ENCODE data around the gene PTHLH. TPM values are rescaled to one million over a fixed set of nuclear protein-coding genes. Genes with fewer than 3 reads are reported as not detected.

Gene PTHLH
- total RNA-seq, 1 experiment from 2014 or later: 2.2 TPM

DNA sequence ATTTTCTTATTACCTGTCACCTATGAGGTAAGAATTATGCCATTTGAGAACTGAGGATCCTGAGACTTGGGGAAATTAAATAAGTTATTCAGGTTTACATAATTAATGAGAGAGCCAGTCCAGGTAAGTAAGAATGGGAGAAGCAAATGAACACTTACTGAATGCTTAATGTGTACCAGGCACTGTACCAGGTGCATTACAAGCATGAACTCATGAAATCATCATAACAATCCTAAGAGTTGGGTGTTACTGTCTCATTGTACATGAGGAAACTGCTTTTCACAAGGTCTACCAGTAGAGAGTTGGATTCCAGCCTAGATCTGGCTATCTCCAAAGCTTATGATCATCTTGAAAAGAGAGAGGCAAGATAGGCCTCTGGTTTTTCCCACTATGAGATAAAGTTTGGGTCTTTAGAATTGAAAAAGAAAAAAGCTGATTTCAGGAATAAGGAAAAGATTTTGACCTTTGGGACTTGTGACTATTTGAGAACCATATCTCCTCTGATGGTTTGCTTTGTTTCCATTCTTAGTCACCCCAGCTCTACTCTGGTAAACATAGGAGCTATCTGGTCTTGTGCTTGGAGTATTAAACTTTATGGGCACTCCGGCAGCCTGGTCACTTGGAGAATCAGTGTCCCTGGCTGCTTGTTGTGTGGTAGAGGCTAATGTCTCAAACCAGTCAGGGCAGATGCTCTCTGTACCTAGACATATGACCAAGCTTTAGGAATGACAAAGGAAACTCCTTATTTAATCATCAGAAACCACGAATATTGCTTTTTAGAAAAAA, 48.0 kb downstream of the PTHLH start:
- CTCF ChIA-PET: interaction anchor here (0.6 kb wide), 1 partner anchor 15 kb away, joined by 4 read pairs; no protein-coding TSS in a partner anchor
- no peaks in the 10 kb centered on the region for H3K36me3 ChIP-seq (ENCODE audit: control insufficient read depth, insufficient read depth, low read length)
- in situ Hi-C loops (cut with HindIII; ENCODE audit: low pct_unique_long_range_greater_than_20kb, low sequenced_read_pairs): no loop called here
- no TSS peak for BruUV-seq (replicated peaks)
- ATAC-seq (no peak), DNase-seq (ENCODE audit: low read depth, low spot score) (no peak)
- POLR2A ChIA-PET: no interaction called here
- H3K27me3 ChIP-seq (ENCODE audit: control insufficient read depth, insufficient read depth, low read length): peaks cover 8% of the 10 kb centered on the region
- H3K27ac ChIP-seq (ENCODE audit: low read length): no peak overlapping the region
- no peaks in the 10 kb centered on the region for H3K4me1 ChIP-seq (ENCODE audit: control insufficient read depth, insufficient read depth, low read length)
- no peaks in the 10 kb centered on the region for H3K9me3 ChIP-seq (ENCODE audit: control insufficient read depth, insufficient read depth, low read depth, low read length)
- intact Hi-C loops (cut with micrococcal nuclease; ENCODE audit: unreplicated experiment): no loop called here
- TF ChIP-seq, protein P1, sequence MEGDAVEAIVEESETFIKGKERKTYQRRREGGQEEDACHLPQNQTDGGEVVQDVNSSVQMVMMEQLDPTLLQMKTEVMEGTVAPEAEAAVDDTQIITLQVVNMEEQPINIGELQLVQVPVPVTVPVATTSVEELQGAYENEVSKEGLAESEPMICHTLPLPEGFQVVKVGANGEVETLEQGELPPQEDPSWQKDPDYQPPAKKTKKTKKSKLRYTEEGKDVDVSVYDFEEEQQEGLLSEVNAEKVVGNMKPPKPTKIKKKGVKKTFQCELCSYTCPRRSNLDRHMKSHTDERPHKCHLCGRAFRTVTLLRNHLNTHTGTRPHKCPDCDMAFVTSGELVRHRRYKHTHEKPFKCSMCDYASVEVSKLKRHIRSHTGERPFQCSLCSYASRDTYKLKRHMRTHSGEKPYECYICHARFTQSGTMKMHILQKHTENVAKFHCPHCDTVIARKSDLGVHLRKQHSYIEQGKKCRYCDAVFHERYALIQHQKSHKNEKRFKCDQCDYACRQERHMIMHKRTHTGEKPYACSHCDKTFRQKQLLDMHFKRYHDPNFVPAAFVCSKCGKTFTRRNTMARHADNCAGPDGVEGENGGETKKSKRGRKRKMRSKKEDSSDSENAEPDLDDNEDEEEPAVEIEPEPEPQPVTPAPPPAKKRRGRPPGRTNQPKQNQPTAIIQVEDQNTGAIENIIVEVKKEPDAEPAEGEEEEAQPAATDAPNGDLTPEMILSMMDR (IDR thresholded peaks at IDR 0.05): no peak
- TF ChIP-seq SIN3A (IDR thresholded peaks at IDR 0.05; ENCODE audit: borderline replicate concordance, insufficient read depth, low read depth, low read length) (no peak), POLR2AphosphoS5 (IDR thresholded peaks at IDR 0.05; ENCODE audit: low read depth, low read length) (no peak), TCF7L2 (IDR thresholded peaks at IDR 0.05; ENCODE audit: low read depth, low read length) (no peak)
- TF ChIP-seq, protein P2, sequence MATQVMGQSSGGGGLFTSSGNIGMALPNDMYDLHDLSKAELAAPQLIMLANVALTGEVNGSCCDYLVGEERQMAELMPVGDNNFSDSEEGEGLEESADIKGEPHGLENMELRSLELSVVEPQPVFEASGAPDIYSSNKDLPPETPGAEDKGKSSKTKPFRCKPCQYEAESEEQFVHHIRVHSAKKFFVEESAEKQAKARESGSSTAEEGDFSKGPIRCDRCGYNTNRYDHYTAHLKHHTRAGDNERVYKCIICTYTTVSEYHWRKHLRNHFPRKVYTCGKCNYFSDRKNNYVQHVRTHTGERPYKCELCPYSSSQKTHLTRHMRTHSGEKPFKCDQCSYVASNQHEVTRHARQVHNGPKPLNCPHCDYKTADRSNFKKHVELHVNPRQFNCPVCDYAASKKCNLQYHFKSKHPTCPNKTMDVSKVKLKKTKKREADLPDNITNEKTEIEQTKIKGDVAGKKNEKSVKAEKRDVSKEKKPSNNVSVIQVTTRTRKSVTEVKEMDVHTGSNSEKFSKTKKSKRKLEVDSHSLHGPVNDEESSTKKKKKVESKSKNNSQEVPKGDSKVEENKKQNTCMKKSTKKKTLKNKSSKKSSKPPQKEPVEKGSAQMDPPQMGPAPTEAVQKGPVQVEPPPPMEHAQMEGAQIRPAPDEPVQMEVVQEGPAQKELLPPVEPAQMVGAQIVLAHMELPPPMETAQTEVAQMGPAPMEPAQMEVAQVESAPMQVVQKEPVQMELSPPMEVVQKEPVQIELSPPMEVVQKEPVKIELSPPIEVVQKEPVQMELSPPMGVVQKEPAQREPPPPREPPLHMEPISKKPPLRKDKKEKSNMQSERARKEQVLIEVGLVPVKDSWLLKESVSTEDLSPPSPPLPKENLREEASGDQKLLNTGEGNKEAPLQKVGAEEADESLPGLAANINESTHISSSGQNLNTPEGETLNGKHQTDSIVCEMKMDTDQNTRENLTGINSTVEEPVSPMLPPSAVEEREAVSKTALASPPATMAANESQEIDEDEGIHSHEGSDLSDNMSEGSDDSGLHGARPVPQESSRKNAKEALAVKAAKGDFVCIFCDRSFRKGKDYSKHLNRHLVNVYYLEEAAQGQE (IDR thresholded peaks at IDR 0.05; ENCODE audit: insufficient read depth in 1 of 2, low read depth in 2 of 2, low read length in 1 of 2): no peak
- H3K4me3 ChIP-seq (ENCODE audit: low read depth in 2 of 2, low read length in 2 of 2): no peak overlapping the region

DNA sequence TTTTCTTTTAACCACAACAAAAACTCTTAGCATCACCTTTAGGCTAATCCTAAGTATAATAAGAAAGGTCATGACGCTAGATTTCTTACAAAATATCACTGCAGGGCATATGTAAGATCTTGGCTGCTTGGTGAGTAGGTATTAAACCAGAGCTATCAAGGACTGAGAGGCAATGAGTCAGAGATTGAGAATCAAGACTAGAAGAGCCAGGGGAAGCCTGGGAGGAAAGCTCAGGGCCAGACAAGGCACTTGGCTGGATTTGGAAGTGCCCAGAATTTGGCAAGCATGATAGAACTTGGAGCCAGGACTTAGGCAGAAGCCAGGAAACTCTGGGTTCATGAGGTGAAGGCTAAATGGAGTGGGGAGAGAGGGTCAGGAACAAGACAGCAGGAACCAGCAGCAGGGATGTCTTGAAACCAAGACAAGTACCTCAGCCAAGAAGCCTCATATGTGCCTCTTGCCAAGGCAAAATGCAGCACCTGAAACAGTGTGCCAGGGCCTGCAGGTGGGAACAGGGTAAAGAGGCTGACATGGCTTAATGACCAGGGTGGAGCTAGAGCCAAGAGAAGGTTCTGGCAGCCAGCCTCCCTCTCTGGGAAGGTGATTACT, 49.9 kb downstream of the PTHLH start:
- intact Hi-C loops (cut with micrococcal nuclease; ENCODE audit: unreplicated experiment) (no loop called here), in situ Hi-C loops (cut with HindIII; ENCODE audit: low pct_unique_long_range_greater_than_20kb, low sequenced_read_pairs) (no loop called here)
- no peak for TF ChIP-seq POLR2AphosphoS5 (IDR thresholded peaks at IDR 0.05; ENCODE audit: low read depth, low read length)
- no peak for TF ChIP-seq SIN3A (IDR thresholded peaks at IDR 0.05; ENCODE audit: borderline replicate concordance, insufficient read depth, low read depth, low read length)
- TF ChIP-seq, protein P1 (IDR thresholded peaks at IDR 0.05): no peak
- TF ChIP-seq, protein P2 (IDR thresholded peaks at IDR 0.05; ENCODE audit: insufficient read depth in 1 of 2, low read depth in 2 of 2, low read length in 1 of 2): no peak
- no peak for TF ChIP-seq TCF7L2 (IDR thresholded peaks at IDR 0.05; ENCODE audit: low read depth, low read length)
- Histone ChIP-seq H3K36me3 (ENCODE audit: control insufficient read depth, insufficient read depth, low read length) (no peaks in the 10 kb centered on the region), H3K9me3 (ENCODE audit: control insufficient read depth, insufficient read depth, low read depth, low read length) (no peaks in the 10 kb centered on the region), H3K4me1 (ENCODE audit: control insufficient read depth, insufficient read depth, low read length) (no peaks in the 10 kb centered on the region), H3K4me3 (ENCODE audit: low read depth in 2 of 2, low read length in 2 of 2) (no peak overlapping the region), H3K27me3 (ENCODE audit: control insufficient read depth, insufficient read depth, low read length) (0 out of 2 replicates have a peak, but pooled peaks cover 3% of the 10 kb centered on the region), H3K27ac (ENCODE audit: low read length) (no peak overlapping the region)
- DNase-seq (ENCODE audit: low read depth, low spot score) (no peak), ATAC-seq (no peak)
- ChIA-PET CTCF (no interaction called here), POLR2A (no interaction called here)
- no TSS peak for BruUV-seq (replicated peaks)

Measured in Panc1 (cell line).